Smooth muscle cell (in vitro differentiated cells): ENCODE measurements around the gene INSL3. TPM values are rescaled to one million over a fixed set of nuclear protein-coding genes. Genes with fewer than 3 reads are reported as not detected.

Experiments
- DNase-seq: peaks from one replicate; lab custom pipeline; 2025; ENCODE audit not compliant: unreplicated experiment; lab: John Stamatoyannopoulos, UW
- H2AFZ ChIP-seq: fragments of 200-600 bp; sonication (generic); 2 replicates; pipeline ENCODE4 v1.6.0; 2016; ENCODE audit warnings: antibody characterized with exemption, low read depth, mild to moderate bottlenecking
- H3F3A ChIP-seq: fragments of 200-600 bp; sonication (generic); 2 replicates; pipeline ENCODE4 v1.6.0; 2017; ENCODE audit warnings: antibody characterized with exemption, low read depth
- H3K27ac ChIP-seq: fragments of 200-600 bp; sonication (generic); 2 replicates; pipeline ENCODE4 v1.5.1; 2016; ENCODE audit warnings: low read depth, mild to moderate bottlenecking
- H3K27me3 ChIP-seq: fragments of 200-600 bp; sonication (generic); 2 replicates; pipeline ENCODE4 v1.6.1; 2016; ENCODE audit warnings: low read depth, mild to moderate bottlenecking
- H3K36me3 ChIP-seq: fragments of 200-600 bp; sonication (generic); 2 replicates; pipeline ENCODE4 v1.5.1; 2016; ENCODE audit warnings: low read depth
- H3K4me1 ChIP-seq: fragments of 200-600 bp; sonication (generic); 2 replicates; pipeline ENCODE4 v1.5.1; 2016; ENCODE audit warnings: low read depth
- H3K4me2 ChIP-seq: fragments of 200-600 bp; sonication (generic); 2 replicates; pipeline ENCODE4 v1.6.0; 2016; ENCODE audit warnings: mild to moderate bottlenecking
- H3K4me3 ChIP-seq: fragments of 200-600 bp; sonication (generic); 2 replicates; pipeline ENCODE4 v1.5.1; 2016; ENCODE audit warnings: mild to moderate bottlenecking
- H3K79me2 ChIP-seq: fragments of 200-600 bp; sonication (generic); 2 replicates; pipeline ENCODE4 v1.6.0; 2016; ENCODE audit warnings: low read depth, mild to moderate bottlenecking
- H3K9ac ChIP-seq: fragments of 200-600 bp; sonication (generic); 2 replicates; pipeline ENCODE4 v1.6.0; 2016; ENCODE audit warnings: low read depth
- H3K9me3 ChIP-seq: fragments of 200-600 bp; sonication (generic); replicated peaks from 2 replicates; pipeline ENCODE4 v1.5.1; 2016; ENCODE audit warnings: low read depth
- H4K20me1 ChIP-seq: fragments of 200-600 bp; sonication (generic); 2 replicates; pipeline ENCODE4 v1.6.0; 2016; ENCODE audit warnings: low read depth
- WGBS: methylation state at CpG from one replicate; pipeline ENCODE4 v1.1.7; 2016; ENCODE audit warnings: low lambda C conversion rate; 5-methylcytosine and 5-hydroxymethylcytosine counted together
- polyA plus RNA-seq: library from polyadenylated mRNA; unstranded; fragments of >200 nt; fragmentation: Nextera tagmentation; extraction: Ambion mirVana; gene quantifications from 2 replicates; pipeline ENCODE4 v1.2.1, GENCODE V29; 2016
- total RNA-seq: library from RNA; depleted of rRNA; stranded (reverse); fragments of >200 nt; gene quantifications from 2 replicates; pipeline ENCODE4 v1.2.3, GENCODE V29; 2014
- TF ChIP-seq, protein P1 (sequence below): fragments of 200-600 bp; sonication (generic); IDR thresholded peaks from 2 replicates; pipeline ENCODE4 v1.5.1; 2017; ENCODE audit warnings: borderline replicate concordance, mild to moderate bottlenecking, antibody characterized with exemption; ENCODE audit not compliant: insufficient read depth, poor library complexity, severe bottlenecking

The INSL3 gene
- total and polyA plus RNA-seq, 2 experiments from 2014 or later = 0.80 to 1.1 TPM

DNA sequence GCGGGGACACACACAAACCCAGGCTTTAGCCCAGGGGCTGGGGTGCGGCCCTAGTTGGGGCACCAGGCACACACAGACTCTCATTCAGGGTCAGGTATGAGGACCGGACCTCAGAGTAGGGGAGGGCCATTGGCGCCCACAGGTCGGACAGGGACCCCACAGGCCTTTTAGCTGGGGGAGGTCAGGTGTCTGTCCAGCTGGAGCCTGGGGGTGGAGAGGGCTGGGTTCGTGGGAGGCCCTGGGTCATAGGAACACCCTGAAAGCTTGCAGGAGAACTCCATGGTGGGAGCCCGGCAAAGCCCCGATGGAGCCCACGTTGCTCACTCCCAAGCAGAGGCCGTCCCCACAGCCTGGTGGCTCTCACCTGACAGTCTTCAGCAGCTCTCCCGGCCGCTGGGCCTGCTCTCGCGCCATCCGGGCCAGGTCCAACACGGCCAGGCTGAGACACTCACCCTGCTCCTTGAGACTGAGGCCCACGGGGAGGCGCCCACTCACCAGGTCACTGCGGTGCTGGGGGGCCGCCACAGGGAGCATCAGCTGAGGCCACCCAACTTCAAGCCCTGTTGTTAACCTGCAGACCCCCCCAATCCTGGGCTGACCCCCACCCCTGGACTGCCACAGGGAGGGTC, 21.5 kb upstream of the INSL3 start:
- no peak overlapping the region for H3K27ac ChIP-seq
- H3K27me3 ChIP-seq = peaks cover 6% of the 10 kb centered on the region
- H3K9me3 ChIP-seq = no peaks in the 10 kb centered on the region
- no peak for DNase-seq
- 78% methylated on average over 16 of the region's 20 CpGs for WGBS
- TF ChIP-seq, protein P1, sequence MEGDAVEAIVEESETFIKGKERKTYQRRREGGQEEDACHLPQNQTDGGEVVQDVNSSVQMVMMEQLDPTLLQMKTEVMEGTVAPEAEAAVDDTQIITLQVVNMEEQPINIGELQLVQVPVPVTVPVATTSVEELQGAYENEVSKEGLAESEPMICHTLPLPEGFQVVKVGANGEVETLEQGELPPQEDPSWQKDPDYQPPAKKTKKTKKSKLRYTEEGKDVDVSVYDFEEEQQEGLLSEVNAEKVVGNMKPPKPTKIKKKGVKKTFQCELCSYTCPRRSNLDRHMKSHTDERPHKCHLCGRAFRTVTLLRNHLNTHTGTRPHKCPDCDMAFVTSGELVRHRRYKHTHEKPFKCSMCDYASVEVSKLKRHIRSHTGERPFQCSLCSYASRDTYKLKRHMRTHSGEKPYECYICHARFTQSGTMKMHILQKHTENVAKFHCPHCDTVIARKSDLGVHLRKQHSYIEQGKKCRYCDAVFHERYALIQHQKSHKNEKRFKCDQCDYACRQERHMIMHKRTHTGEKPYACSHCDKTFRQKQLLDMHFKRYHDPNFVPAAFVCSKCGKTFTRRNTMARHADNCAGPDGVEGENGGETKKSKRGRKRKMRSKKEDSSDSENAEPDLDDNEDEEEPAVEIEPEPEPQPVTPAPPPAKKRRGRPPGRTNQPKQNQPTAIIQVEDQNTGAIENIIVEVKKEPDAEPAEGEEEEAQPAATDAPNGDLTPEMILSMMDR = no peak
- peaks cover 9% of the 10 kb centered on the region for H3K4me1 ChIP-seq
- no peaks in the 10 kb centered on the region for H3K79me2 ChIP-seq
- no peaks in the 10 kb centered on the region for H3K36me3 ChIP-seq
- no peak overlapping the region for H3K9ac ChIP-seq
- no peaks in the 10 kb centered on the region for H3F3A ChIP-seq
- H4K20me1 ChIP-seq = no peaks in the 10 kb centered on the region
- H2AFZ ChIP-seq = peak overlapping the region; percentile 44
- H3K4me2 ChIP-seq = peak overlapping the region; percentile 75
- peak overlapping the region; percentile 21 for H3K4me3 ChIP-seq

GRCh38 chr19:17841810-17842662, 20.7 kb upstream of the INSL3 start:
- Histone ChIP-seq H3K4me3 (peak overlapping the region; percentile 36), H3K27me3 (peaks cover 6% of the 10 kb centered on the region), H3F3A (no peaks in the 10 kb centered on the region), H4K20me1 (no peaks in the 10 kb centered on the region), H3K9me3 (no peaks in the 10 kb centered on the region), H3K4me1 (peaks cover 8% of the 10 kb centered on the region), H3K4me2 (peak overlapping the region; percentile 80), H3K9ac (no peak overlapping the region), H3K79me2 (no peaks in the 10 kb centered on the region), H3K36me3 (no peaks in the 10 kb centered on the region), H3K27ac (no peak overlapping the region), H2AFZ (peak overlapping the region; percentile 44)
- 7% methylated on average over 39 of the region's 56 CpGs for WGBS
- TF ChIP-seq, protein P1 = no peak
- peak; percentile 81 for DNase-seq

- H2AFZ ChIP-seq = no peak overlapping the region
- H3K9ac ChIP-seq = no peak overlapping the region
- no peaks in the 10 kb centered on the region for H3K79me2 ChIP-seq
- H3F3A ChIP-seq = no peaks in the 10 kb centered on the region
- H3K4me1 ChIP-seq = peaks cover 8% of the 10 kb centered on the region
- peak overlapping the region; percentile 80 for H3K4me2 ChIP-seq
- 19% methylated on average over 29 of the region's 30 CpGs for WGBS
- H3K9me3 ChIP-seq = no peaks in the 10 kb centered on the region
- H3K27ac ChIP-seq = no peak overlapping the region
- no peaks in the 10 kb centered on the region for H3K36me3 ChIP-seq
- TF ChIP-seq, protein P1 = no peak
- no peak for DNase-seq
- H3K27me3 ChIP-seq = peaks cover 6% of the 10 kb centered on the region
- H3K4me3 ChIP-seq = peak overlapping the region; percentile 36
- no peaks in the 10 kb centered on the region for H4K20me1 ChIP-seq
Observed at GRCh38 chr19:17841371-17841809, 20.1 kb upstream of the INSL3 start.
